Measurements from ENCODE around the gene BMP8B.
A peak's percentile ranks its signal among the peaks of the same experiment; 100 is the strongest.

The BMP8B gene

DNA sequence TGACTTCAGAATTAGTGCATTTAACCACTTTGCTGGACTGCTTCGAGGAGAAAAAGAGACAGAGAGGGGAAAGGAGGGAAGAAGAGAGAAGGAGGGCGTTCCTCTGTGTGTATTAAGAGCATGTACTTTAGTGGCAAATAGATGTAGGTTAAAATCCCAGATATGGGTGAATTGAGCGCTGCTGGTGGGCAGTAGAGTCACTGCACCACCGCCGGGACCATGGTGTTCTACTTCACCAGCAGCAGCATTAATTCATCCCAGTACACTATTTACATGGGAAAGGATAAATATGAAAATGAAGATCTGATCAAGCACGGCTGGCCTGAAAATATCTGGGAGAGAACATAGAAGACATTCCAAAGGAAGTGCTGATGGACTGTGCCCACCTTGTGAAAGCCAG is 70.9 kb downstream of the BMP8B start:
- H3K27ac ChIP-seq: no peak overlapping the region
- TF ChIP-seq, protein P1, sequence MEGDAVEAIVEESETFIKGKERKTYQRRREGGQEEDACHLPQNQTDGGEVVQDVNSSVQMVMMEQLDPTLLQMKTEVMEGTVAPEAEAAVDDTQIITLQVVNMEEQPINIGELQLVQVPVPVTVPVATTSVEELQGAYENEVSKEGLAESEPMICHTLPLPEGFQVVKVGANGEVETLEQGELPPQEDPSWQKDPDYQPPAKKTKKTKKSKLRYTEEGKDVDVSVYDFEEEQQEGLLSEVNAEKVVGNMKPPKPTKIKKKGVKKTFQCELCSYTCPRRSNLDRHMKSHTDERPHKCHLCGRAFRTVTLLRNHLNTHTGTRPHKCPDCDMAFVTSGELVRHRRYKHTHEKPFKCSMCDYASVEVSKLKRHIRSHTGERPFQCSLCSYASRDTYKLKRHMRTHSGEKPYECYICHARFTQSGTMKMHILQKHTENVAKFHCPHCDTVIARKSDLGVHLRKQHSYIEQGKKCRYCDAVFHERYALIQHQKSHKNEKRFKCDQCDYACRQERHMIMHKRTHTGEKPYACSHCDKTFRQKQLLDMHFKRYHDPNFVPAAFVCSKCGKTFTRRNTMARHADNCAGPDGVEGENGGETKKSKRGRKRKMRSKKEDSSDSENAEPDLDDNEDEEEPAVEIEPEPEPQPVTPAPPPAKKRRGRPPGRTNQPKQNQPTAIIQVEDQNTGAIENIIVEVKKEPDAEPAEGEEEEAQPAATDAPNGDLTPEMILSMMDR (conservative IDR thresholded peaks at IDR 0.05): no peak

DNA sequence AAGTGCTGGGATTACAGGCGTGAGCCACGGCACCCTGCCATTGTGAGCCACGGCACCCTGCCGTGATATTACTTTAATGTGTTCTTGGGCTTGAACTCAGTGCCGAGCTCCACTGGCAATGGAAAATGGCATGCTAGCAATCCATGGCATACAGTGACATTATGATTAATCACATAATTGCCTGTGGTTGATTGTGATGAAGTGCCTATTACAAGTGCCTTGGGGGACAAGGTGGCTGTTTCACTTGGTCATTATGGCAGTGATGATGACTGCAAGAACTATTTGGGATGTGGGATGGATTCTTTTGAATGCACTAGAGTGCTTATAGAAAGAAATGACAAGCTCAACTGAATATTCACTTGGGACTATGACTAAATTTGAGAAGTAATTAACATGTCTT is 75.1 kb downstream of the BMP8B start:
- H3K27ac ChIP-seq: no peak overlapping the region
- TF ChIP-seq, protein P1 (conservative IDR thresholded peaks at IDR 0.05): no peak

DNA sequence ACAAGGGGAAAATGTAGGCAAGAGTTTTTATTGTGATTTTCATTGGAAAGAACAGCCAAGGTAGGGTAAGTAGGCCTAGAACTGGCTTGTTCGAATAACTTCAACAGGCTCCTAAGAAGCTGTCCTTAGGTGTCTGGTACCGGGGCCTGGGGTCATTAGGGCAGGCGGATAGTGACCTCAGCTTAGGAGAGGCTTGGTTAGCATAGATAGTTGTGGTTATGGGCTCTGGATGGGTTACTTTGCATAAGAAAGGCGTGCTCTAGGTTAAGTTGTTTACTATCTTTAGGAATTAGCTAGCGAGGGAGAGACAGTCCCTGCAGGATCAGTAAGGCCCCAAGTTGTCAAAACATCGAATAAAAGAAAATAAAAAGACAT is 76.7 kb downstream of the BMP8B start:
- TF ChIP-seq, protein P1 (conservative IDR thresholded peaks at IDR 0.05): no peak
- no peak overlapping the region for H3K27ac ChIP-seq

DNA sequence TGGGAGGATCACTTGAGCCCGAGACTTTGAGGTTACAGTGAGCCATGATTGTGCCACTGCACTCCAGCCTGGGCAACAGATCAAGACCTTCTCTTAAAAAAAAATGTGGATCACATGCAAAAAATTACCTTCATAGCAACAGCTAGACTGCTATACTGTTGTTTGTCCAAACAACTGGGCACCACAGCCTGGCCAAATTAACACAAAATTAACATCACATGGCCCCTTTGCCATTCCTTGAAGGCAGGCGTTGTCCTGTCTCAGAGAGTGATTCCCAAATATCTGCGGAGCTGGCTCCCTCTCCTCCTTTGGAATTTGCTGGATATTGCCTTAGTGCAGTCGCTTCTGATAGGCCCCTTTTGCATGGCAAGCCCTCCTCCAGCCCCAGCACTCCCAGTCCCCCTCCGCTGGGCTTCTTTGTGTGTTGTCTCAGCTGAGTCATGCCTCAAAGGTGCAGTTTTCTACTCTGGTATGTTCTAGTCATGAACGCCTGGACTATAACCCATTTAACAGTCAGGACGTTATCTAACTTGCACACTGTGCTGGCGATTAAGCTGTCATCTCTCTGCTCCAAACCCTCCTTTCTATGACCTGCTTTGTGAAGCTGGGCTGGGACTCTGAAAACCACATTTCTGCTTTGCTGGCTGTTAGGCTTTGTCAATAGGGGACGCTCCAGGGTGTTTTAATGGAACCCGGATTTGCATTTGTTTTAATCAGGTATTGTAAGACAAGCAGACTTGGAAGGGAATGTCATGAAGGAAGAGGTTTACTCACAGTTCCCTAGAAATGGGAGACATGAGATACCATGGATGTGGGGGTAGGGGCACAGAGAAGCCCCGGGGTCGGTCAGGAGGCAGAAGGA is 77.3 kb downstream of the BMP8B start:
- H3K27ac ChIP-seq: no peak overlapping the region
- TF ChIP-seq, protein P1 (conservative IDR thresholded peaks at IDR 0.05): no peak

DNA sequence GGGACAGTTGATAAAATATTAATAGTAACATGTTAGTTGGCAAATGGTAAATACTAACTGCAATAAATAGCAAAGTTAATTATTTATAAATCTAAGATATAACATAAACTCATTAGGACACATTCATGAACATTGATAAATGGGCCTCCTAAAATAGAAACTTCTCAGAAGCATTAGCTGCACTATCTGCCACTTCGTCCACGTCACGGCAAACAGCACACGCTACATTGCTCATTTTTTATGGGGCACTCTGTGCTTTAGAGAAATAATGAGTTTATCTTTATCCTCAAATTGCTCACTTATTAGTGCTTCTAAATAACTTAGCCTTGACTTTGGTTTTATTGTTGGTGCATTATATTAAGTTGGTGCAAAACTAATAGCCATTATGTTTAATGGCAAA is 81.2 kb downstream of the BMP8B start:
- TF ChIP-seq, protein P1 (conservative IDR thresholded peaks at IDR 0.05): no peak
- peak overlapping the region; percentile 7; the same call in 1 of the 2 replicates for H3K27ac ChIP-seq
